SK-N-MC (cell line): ENCODE data around the gene IFNA6.

ENCODE experiments used
- EZH2 ChIP-seq: fragments of 200-600 bp; sonication (generic); IDR thresholded peaks from one replicate; pipeline ENCODE4 v1.6.1; 2017; ENCODE audit warnings: antibody characterized with exemption
- POLR2AphosphoS5 ChIP-seq: IDR thresholded peaks from 2 replicates; pipeline ENCODE4 v1.6.1; 2012; ENCODE audit warnings: mild to moderate bottlenecking, low read depth, low read length, borderline replicate concordance

DNA sequence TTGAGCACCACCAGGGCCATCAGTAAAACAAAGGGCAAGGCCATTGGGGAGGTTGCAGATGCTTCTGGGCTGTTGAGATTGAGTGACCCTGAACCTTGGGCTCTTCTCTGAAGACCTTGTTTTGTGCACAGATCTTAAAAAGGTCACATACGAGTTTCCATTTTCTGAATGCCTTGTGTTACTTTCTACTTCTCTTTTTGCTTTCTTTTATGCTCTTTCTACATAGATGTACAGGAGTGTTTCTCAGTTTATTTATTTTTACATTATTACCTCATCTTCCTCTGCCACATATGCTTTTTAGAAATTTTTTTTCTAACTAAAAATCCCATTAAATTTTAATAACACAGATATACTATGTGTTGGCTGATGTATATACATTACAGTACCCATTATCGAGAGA is 45.5 kb downstream of the IFNA6 start, which contains the start of gene IFNA5:
- TF ChIP-seq POLR2AphosphoS5 = no peak
- no peak for TF ChIP-seq EZH2
